Gastrocnemius medialis (tissue), 4 donors: Measurements from ENCODE around the gene EGF.

Experiments
- CTCF ChIP-seq, 5 experiments: fragments of 450-650 bp in 3 of 5; fragments of 200-600 bp in 2 of 5; sonication (generic) in 2 of 5; IDR thresholded peaks in 4 of 5; conservative IDR thresholded peaks in 1 of 5; 1 replicate in 4 of 5; 2 replicates in 1 of 5; pipeline ENCODE4 v1.5.1; 2016 to 2019; ENCODE audit warnings: antibody characterized with exemption in 5 of 5, mild to moderate bottlenecking in 3 of 5, moderate library complexity in 3 of 5
- POLR2A ChIP-seq, 2 donors: fragments of 450-650 bp; IDR thresholded peaks; one replicate each; pipeline ENCODE4 v1.6.1; 2017; ENCODE audit warnings: antibody characterized with exemption in 2 of 2, mild to moderate bottlenecking in 2 of 2, moderate library complexity in 2 of 2

- TF ChIP-seq CTCF (IDR thresholded peaks at IDR 0.05 in 4 of 5, conservative IDR thresholded peaks at IDR 0.05 in 1 of 5) (no peak), POLR2A (IDR thresholded peaks at IDR 0.05) (no peak)
These were observed 95.9 kb downstream of the EGF start for GRCh38 chr4:110008540-110008939.
